Tibial nerve (tissue), 3 donors: Measurements from ENCODE around the gene NOS1AP.

ENCODE experiments used
- POLR2A ChIP-seq, 2 donors: fragments of 450-650 bp; IDR thresholded peaks; one replicate each; pipeline ENCODE4 v1.6.1; 2017; ENCODE audit warnings: antibody characterized with exemption in 2 of 2, mild to moderate bottlenecking in 2 of 2, moderate library complexity in 2 of 2
- TF ChIP-seq, protein P1 (sequence below), 5 experiments: fragments of 200-600 bp in 3 of 5; fragments of 450-650 bp in 2 of 5; sonication (generic) in 3 of 5; IDR thresholded peaks; one replicate each; pipeline ENCODE4 v1.5.1; 2016 to 2019; ENCODE audit warnings: antibody characterized with exemption in 5 of 5, mild to moderate bottlenecking in 3 of 5, moderate library complexity in 2 of 5

DNA sequence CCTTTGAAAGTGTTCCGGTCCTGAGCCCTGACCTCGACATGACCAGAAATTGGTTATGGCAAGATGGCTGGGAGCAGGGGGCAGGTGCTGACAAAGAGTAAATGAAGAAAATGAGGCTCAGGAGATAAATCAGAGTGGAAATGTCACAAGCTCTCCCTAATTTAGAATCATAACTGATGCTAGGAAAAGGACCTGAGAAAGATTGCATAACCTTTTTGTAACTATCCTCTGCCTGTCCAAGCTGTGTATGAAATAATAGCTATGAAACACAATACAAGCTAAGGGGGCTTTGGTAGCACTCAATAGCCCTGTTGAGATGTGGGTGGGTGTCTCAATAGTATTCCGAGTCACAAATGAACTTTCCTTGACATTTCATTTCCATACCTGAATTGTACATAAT is 12.9 kb upstream of the NOS1AP start:
- no peak for TF ChIP-seq POLR2A (IDR thresholded peaks at IDR 0.05)
- TF ChIP-seq, protein P1, sequence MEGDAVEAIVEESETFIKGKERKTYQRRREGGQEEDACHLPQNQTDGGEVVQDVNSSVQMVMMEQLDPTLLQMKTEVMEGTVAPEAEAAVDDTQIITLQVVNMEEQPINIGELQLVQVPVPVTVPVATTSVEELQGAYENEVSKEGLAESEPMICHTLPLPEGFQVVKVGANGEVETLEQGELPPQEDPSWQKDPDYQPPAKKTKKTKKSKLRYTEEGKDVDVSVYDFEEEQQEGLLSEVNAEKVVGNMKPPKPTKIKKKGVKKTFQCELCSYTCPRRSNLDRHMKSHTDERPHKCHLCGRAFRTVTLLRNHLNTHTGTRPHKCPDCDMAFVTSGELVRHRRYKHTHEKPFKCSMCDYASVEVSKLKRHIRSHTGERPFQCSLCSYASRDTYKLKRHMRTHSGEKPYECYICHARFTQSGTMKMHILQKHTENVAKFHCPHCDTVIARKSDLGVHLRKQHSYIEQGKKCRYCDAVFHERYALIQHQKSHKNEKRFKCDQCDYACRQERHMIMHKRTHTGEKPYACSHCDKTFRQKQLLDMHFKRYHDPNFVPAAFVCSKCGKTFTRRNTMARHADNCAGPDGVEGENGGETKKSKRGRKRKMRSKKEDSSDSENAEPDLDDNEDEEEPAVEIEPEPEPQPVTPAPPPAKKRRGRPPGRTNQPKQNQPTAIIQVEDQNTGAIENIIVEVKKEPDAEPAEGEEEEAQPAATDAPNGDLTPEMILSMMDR (IDR thresholded peaks at IDR 0.05): no peak
